ENCODE results near the gene CRYZ. TPM values are rescaled to one million over a fixed set of nuclear protein-coding genes. Genes with fewer than 3 reads are reported as not detected.

Gene CRYZ
- total RNA-seq, 1 donor from 2014 or later, result 31.8 TPM

DNA sequence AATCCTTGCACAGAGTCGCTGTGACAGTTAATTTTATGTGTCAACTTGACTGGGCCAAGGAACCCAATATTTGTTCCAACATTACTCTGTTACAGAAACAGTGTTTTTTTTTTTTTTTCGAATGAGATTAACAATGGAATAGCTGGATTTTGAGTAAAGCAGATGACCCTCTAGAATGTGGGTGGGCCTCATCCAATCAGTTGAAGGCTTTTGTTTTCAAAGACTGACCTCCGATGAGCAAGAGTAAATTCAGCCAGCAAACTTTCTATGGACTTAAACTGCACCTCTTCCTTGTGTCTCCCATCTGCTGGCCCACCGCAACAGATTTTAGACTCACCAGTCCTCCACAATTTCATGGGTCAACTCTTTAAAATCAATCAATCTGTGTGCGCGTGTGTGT is 17.0 kb downstream of the CRYZ start:
- POLR2A ChIA-PET, result no interaction called here
- CTCF ChIA-PET, result no interaction called here
- no peak for ATAC-seq (ENCODE audit: low read depth)
- TF ChIP-seq, protein P1, sequence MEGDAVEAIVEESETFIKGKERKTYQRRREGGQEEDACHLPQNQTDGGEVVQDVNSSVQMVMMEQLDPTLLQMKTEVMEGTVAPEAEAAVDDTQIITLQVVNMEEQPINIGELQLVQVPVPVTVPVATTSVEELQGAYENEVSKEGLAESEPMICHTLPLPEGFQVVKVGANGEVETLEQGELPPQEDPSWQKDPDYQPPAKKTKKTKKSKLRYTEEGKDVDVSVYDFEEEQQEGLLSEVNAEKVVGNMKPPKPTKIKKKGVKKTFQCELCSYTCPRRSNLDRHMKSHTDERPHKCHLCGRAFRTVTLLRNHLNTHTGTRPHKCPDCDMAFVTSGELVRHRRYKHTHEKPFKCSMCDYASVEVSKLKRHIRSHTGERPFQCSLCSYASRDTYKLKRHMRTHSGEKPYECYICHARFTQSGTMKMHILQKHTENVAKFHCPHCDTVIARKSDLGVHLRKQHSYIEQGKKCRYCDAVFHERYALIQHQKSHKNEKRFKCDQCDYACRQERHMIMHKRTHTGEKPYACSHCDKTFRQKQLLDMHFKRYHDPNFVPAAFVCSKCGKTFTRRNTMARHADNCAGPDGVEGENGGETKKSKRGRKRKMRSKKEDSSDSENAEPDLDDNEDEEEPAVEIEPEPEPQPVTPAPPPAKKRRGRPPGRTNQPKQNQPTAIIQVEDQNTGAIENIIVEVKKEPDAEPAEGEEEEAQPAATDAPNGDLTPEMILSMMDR (IDR thresholded peaks at IDR 0.05), result no peak
- Mint-ChIP-seq H3K27ac (no peak overlapping the region), H3K4me3 (no peak overlapping the region), H3K27me3 (no peaks in the 10 kb centered on the region), H3K36me3 (ENCODE audit: low read depth) (peaks cover 40% of the 10 kb centered on the region), H3K4me1 (no peaks in the 10 kb centered on the region), H3K9me3 (no peaks in the 10 kb centered on the region)
- DNase-seq, result no peak
- intact Hi-C loops (cut with micrococcal nuclease), result no loop called here

DNA sequence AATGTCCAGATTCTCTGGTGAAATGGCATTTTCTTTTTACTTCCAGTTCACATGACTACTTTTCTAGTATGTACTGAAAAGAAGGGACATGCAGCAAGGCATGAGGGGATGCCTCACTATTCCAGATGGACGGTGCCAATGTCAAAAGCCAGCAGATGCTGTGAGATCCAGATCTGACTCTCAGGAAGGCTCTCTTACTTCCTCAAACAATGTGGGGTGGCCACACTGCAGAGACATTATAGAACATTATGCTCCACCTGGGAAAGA is 17.7 kb downstream of the CRYZ start:
- Mint-ChIP-seq H3K4me1 (no peaks in the 10 kb centered on the region), H3K9me3 (no peaks in the 10 kb centered on the region), H3K36me3 (ENCODE audit: low read depth) (peaks cover 39% of the 10 kb centered on the region), H3K27ac (no peak overlapping the region), H3K27me3 (no peaks in the 10 kb centered on the region), H3K4me3 (no peak overlapping the region)
- DNase-seq, result no peak
- POLR2A ChIA-PET, result no interaction called here
- intact Hi-C loops (cut with micrococcal nuclease), result no loop called here
- no peak for ATAC-seq (ENCODE audit: low read depth)
- CTCF ChIA-PET, result no interaction called here
- TF ChIP-seq, protein P1 (IDR thresholded peaks at IDR 0.05), result no peak

DNA sequence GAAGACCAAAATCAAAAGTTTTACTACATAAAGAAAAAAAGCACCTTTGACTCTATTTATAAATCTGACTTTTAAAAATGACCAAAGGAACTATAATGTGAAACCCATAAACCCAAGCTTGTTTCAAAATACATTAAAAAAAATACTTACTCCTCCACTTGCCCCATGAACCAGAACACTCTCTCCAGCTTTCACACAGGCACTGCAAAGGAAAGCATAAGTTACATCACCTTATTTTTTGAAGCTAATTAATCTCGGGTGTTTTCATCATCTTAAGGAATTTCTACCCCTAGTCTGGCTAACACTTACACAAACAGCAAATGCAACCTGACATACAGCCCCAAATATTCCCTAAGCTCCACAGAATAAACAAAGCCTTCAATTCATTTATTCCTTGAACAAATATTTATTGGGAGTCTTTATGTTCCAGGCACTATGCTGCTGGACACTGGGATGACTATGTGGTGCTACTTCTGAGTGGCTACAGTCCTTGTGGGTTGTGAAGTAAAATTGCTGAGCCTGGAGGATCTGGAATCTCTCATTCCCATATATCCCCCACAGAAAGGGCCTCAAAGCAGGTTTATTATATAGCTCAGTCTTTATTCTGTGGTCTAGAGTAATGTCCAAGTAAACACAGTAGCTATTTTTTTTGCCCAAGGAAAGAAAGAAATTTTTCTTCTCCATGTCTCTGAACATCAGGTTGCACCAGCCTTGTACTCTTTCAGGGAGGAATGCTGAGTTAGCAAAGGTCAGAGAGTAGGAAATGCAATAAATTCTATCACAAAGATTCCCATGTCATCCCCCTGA is 18.2 kb downstream of the CRYZ start:
- TF ChIP-seq, protein P1 (IDR thresholded peaks at IDR 0.05), result no peak
- Mint-ChIP-seq H3K27me3 (no peaks in the 10 kb centered on the region), H3K4me1 (no peaks in the 10 kb centered on the region), H3K27ac (no peak overlapping the region), H3K4me3 (no peak overlapping the region), H3K36me3 (ENCODE audit: low read depth) (peaks cover 38% of the 10 kb centered on the region), H3K9me3 (no peaks in the 10 kb centered on the region)
- CTCF ChIA-PET, result interaction anchor here (2.4 kb wide), 1 partner anchor 19 kb away, joined by 6 read pairs; the partner anchor contains the start of genes CRYZ and TYW3
- POLR2A ChIA-PET, result no interaction called here
- DNase-seq (no peak), ATAC-seq (ENCODE audit: low read depth) (no peak)
- intact Hi-C loops (cut with micrococcal nuclease), result no loop called here

DNA sequence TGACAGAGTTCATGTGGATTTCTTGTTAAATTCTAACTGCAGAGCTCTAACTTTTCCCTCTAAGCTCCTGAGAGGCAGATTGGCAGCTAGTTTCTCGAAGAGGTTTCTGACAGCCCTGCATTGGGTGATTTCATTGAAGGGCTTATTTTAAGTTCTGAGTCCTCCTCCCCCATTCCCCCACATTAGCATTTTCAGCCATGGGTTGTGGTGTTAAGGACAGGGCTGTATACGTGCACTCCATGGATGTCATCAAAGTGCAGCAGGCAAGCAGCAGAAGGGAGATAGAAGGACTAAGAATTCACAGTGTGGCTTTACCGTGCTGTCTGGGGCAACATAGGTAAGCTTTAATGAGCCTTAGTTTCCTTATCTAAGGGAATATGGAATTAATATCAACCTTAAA is 19.0 kb downstream of the CRYZ start:
- POLR2A ChIA-PET, result no interaction called here
- intact Hi-C loops (cut with micrococcal nuclease), result no loop called here
- Mint-ChIP-seq H3K4me3 (no peak overlapping the region), H3K36me3 (ENCODE audit: low read depth) (peaks cover 44% of the 10 kb centered on the region), H3K4me1 (no peaks in the 10 kb centered on the region), H3K27me3 (no peaks in the 10 kb centered on the region), H3K9me3 (no peaks in the 10 kb centered on the region), H3K27ac (no peak overlapping the region)
- CTCF ChIA-PET, result interaction anchor here (2.4 kb wide), 1 partner anchor 20 kb away, joined by 6 read pairs; the partner anchor contains the start of genes CRYZ and TYW3
- DNase-seq, result no peak
- ATAC-seq (ENCODE audit: low read depth), result no peak
- TF ChIP-seq, protein P1 (IDR thresholded peaks at IDR 0.05), result no peak

DNA sequence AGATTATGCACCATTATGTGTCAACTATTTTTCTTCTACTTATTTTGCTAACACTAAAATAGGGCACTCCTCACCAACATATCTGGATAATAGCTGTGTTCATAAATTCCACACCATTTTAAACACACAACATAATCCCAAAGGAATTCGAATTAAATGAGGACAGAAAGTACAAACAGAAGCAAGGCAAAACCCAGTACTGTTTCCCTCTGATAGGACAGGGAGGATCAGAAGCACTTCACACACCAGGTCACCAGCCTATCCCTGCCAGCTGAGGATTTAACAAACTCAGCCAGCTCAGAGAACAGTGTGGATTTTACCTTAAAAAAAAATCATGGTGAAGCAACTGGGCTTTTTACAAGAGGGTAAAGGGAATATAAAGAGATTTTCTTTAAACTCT is 20.0 kb downstream of the CRYZ start:
- intact Hi-C loops (cut with micrococcal nuclease), result no loop called here
- H3K4me3 Mint-ChIP-seq, result no peak overlapping the region
- peaks cover 54% of the 10 kb centered on the region for H3K36me3 Mint-ChIP-seq (ENCODE audit: low read depth)
- no peaks in the 10 kb centered on the region for H3K4me1 Mint-ChIP-seq
- POLR2A ChIA-PET, result no interaction called here
- no peak overlapping the region for H3K27ac Mint-ChIP-seq
- no peak for ATAC-seq (ENCODE audit: low read depth)
- H3K9me3 Mint-ChIP-seq, result no peaks in the 10 kb centered on the region
- H3K27me3 Mint-ChIP-seq, result no peaks in the 10 kb centered on the region
- DNase-seq, result no peak
- CTCF ChIA-PET, result interaction anchor here (2.4 kb wide), 1 partner anchor 21 kb away, joined by 6 read pairs; the partner anchor contains the start of genes CRYZ and TYW3
- TF ChIP-seq, protein P1 (IDR thresholded peaks at IDR 0.05), result no peak
